22Rv1 (cell line): ENCODE measurements around the gene RGPD5.
"Not testable (repeated sequence)": the region's sequence is repeated elsewhere in the genome, so short reads cannot be mapped to it uniquely, and the experiment has no call there.

Source experiments
- ZFX ChIP-seq: fragments of 450-650 bp; IDR thresholded peaks from 2 replicates; pipeline ENCODE4 v1.6.1; 2017; ENCODE audit warnings: antibody characterized with exemption, borderline replicate concordance
- TF ChIP-seq, protein P1 (sequence below): fragments of 450-650 bp; IDR thresholded peaks from 2 replicates; pipeline ENCODE4 v1.5.1; 2017; ENCODE audit warnings: mild to moderate bottlenecking

DNA sequence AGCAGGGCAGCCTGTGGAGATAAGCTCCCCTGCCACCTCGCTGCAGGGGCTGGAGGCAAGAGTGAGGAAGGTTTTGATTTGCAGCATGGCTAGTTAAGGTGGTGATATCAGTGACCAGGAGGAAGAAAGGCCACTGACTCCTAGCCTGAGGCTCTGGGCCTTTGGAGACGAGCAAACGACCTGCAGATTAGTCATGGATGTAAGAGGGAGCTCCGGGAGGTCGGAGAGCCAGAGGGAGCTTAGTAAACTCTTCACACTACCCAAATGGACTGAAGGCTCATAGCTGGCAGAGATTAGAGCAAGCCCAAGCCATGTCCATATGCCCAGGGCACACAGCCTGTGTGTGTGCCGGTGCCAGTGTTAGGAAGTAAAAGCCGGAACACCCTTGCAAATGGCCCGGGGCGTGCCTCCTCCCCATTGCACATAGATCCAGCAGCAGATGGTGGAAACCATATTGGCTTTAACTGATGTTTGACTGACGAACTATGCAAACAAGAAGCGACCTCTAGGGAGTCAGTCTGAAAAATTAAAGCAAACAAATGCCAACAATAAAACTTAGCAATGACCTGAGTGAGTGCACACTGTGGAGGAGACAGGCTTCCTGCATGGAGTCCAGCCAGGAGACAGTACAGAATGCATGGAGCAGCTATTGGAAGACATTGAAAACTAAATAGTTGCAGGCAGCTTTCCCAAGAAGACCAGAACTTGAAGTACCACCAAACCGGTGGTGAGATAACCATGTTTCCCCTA lies 2.4 kb upstream of the RGPD5 start:
- TF ChIP-seq, protein P1, sequence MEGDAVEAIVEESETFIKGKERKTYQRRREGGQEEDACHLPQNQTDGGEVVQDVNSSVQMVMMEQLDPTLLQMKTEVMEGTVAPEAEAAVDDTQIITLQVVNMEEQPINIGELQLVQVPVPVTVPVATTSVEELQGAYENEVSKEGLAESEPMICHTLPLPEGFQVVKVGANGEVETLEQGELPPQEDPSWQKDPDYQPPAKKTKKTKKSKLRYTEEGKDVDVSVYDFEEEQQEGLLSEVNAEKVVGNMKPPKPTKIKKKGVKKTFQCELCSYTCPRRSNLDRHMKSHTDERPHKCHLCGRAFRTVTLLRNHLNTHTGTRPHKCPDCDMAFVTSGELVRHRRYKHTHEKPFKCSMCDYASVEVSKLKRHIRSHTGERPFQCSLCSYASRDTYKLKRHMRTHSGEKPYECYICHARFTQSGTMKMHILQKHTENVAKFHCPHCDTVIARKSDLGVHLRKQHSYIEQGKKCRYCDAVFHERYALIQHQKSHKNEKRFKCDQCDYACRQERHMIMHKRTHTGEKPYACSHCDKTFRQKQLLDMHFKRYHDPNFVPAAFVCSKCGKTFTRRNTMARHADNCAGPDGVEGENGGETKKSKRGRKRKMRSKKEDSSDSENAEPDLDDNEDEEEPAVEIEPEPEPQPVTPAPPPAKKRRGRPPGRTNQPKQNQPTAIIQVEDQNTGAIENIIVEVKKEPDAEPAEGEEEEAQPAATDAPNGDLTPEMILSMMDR, result not testable (repeated sequence)
- not testable (repeated sequence) for TF ChIP-seq ZFX
